ENCODE data around the gene GLRA2.

Gene GLRA2

DNA sequence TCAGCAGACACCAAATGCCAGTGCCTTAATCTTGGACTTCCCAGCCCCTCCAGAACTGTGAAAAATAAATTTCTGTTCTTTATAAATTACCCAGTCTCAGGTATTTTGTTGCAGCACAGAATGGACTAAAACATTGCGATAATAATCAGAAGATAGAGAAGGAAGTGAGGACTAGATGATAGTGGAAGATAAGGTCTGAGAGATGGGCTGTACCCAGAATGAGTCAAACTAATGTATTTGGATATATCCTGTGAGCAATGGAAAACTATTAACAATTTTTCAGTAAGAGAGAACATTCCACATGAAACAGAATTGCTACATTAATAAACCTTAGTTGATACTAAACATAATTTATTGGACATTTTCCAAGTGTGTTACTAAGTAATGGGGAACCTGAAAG is 250.2 kb downstream of the GLRA2 start:
- DNase-seq (ENCODE audit: insufficient read length, low spot score) (no peak), FAIRE-seq (no peak)
- TF ChIP-seq, protein P1, sequence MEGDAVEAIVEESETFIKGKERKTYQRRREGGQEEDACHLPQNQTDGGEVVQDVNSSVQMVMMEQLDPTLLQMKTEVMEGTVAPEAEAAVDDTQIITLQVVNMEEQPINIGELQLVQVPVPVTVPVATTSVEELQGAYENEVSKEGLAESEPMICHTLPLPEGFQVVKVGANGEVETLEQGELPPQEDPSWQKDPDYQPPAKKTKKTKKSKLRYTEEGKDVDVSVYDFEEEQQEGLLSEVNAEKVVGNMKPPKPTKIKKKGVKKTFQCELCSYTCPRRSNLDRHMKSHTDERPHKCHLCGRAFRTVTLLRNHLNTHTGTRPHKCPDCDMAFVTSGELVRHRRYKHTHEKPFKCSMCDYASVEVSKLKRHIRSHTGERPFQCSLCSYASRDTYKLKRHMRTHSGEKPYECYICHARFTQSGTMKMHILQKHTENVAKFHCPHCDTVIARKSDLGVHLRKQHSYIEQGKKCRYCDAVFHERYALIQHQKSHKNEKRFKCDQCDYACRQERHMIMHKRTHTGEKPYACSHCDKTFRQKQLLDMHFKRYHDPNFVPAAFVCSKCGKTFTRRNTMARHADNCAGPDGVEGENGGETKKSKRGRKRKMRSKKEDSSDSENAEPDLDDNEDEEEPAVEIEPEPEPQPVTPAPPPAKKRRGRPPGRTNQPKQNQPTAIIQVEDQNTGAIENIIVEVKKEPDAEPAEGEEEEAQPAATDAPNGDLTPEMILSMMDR (IDR thresholded peaks at IDR 0.05; ENCODE audit: insufficient read depth, missing control alignments), result no peak

Data from D721Med (cell line).